Neural progenitor cell (in vitro differentiated cells): ENCODE measurements around the gene RPA4.

Source experiments
- EZH2phosphoT487 ChIP-seq: fragments of 200-600 bp; sonication (generic); IDR thresholded peaks from 2 replicates; pipeline ENCODE4 v1.6.1; 2017; ENCODE audit warnings: antibody characterized with exemption
- TF ChIP-seq, protein P1 (sequence below): fragments of 200-600 bp; sonication (generic); IDR thresholded peaks from 2 replicates; pipeline ENCODE4 v1.5.1; 2017; ENCODE audit warnings: antibody characterized with exemption, mild to moderate bottlenecking

DNA sequence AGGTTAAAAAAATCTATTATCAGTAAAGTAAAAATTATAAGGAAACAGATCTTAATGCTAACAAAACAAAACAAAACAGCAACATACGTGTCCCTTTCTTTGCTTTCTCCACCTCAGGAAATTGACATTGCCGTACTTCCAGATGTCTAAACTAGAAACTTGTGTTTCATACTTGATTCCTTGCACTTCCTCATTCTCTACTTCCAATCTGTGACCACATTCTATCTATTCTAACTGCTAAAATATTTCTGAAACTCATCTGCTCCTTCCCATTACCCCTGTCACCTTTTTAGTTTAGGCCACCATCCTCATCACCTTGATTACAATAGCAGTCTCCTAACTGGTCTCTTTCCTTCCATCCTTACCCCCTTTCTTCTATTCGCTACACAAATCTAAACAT is 22.5 kb upstream of the RPA4 start:
- TF ChIP-seq, protein P1, sequence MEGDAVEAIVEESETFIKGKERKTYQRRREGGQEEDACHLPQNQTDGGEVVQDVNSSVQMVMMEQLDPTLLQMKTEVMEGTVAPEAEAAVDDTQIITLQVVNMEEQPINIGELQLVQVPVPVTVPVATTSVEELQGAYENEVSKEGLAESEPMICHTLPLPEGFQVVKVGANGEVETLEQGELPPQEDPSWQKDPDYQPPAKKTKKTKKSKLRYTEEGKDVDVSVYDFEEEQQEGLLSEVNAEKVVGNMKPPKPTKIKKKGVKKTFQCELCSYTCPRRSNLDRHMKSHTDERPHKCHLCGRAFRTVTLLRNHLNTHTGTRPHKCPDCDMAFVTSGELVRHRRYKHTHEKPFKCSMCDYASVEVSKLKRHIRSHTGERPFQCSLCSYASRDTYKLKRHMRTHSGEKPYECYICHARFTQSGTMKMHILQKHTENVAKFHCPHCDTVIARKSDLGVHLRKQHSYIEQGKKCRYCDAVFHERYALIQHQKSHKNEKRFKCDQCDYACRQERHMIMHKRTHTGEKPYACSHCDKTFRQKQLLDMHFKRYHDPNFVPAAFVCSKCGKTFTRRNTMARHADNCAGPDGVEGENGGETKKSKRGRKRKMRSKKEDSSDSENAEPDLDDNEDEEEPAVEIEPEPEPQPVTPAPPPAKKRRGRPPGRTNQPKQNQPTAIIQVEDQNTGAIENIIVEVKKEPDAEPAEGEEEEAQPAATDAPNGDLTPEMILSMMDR = no peak
- no peak for TF ChIP-seq EZH2phosphoT487
